Skeletal muscle cell (primary cell): ENCODE data around the gene SIAH3.

Experiments used
- DNase-seq: peaks from one replicate; pipeline ENCODE4 v3.0.0-alpha.2; 2010; ENCODE audit warnings: low read depth
- H3K4me3 ChIP-seq: 2 replicates; pipeline ENCODE4 v1.5.1; 2011; ENCODE audit warnings: low read depth, mild to moderate bottlenecking, control low read depth, low read length, moderate library complexity

Gene SIAH3

GRCh38 chr13:45865414-45865813, 13.9 kb upstream of the SIAH3 start:
- no peak overlapping the region for H3K4me3 ChIP-seq
- DNase-seq, result no peak

GRCh38 chr13:45863709-45864590, 12.4 kb upstream of the SIAH3 start:
- DNase-seq, result no peak
- H3K4me3 ChIP-seq, result no peak overlapping the region

GRCh38 chr13:45861322-45861721, 9.8 kb upstream of the SIAH3 start:
- H3K4me3 ChIP-seq, result no peak overlapping the region
- DNase-seq, result peak; percentile 14

GRCh38 chr13:45860240-45860639, 8.7 kb upstream of the SIAH3 start:
- no peak for DNase-seq
- no peak overlapping the region for H3K4me3 ChIP-seq

DNA sequence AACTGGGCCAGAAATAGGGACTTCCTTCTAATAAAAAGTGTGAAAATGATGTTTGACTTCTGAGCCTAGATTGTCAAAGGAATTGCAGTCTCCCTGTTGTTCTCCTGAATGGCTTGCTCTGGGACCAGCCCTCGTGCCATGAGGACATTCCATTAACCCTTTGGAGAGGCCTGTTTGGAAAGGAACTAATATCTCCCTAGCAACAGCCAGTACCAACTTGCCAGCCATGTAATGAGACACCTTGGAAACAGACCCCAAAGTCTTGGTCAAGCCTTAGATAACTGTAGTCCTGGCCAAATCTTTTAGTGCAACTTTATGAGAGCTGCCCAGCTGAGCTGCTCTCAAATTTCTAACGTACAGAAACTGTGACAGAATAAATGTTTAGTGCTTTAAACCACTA, 8.2 kb upstream of the SIAH3 start:
- no peak for DNase-seq
- H3K4me3 ChIP-seq, result no peak overlapping the region

GRCh38 chr13:45852494-45852893, 941 bp upstream of the SIAH3 start:
- no peak for DNase-seq
- no peak overlapping the region for H3K4me3 ChIP-seq

- no peak for DNase-seq
- H3K4me3 ChIP-seq, result no peak overlapping the region
Observed at GRCh38 chr13:45851956-45852355, 403 bp upstream of the SIAH3 start.

GRCh38 chr13:45850027-45850613, 1.4 kb downstream of the SIAH3 start:
- H3K4me3 ChIP-seq, result no peak overlapping the region
- DNase-seq, result no peak

DNA sequence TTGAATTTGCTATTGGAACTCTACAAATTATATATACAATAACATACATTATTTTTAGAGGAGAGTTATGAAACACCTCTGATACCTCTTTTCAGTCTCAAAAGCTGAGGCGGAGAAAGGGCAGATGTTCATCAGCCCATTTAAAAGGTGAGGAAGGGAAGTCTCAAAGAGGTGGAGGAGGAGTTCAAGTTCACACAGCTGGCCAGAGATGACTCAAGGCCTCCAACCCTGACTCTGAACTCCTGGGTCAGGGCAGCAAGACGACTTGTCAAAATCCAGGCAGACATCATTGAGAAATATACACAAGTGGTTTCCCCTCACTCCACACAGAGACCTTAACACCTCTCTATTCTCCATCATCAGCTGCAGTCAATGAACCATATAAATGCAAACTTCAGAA, 2.1 kb downstream of the SIAH3 start:
- H3K4me3 ChIP-seq, result no peak overlapping the region
- no peak for DNase-seq

- DNase-seq, result no peak
- no peak overlapping the region for H3K4me3 ChIP-seq
Observed at GRCh38 chr13:45847554-45848224, 3.9 kb downstream of the SIAH3 start.

- no peak overlapping the region for H3K4me3 ChIP-seq
- no peak for DNase-seq
Observed at GRCh38 chr13:45846681-45847080, 4.9 kb downstream of the SIAH3 start.

GRCh38 chr13:45838171-45838745, 13.3 kb downstream of the SIAH3 start:
- no peak for DNase-seq

GRCh38 chr13:45837111-45837510, 14.4 kb downstream of the SIAH3 start:
- no peak for DNase-seq
- no peak overlapping the region for H3K4me3 ChIP-seq

More at GRCh38 chr13:45838171-45838745, 13.3 kb downstream of the SIAH3 start:
- no peak overlapping the region for H3K4me3 ChIP-seq

DNA sequence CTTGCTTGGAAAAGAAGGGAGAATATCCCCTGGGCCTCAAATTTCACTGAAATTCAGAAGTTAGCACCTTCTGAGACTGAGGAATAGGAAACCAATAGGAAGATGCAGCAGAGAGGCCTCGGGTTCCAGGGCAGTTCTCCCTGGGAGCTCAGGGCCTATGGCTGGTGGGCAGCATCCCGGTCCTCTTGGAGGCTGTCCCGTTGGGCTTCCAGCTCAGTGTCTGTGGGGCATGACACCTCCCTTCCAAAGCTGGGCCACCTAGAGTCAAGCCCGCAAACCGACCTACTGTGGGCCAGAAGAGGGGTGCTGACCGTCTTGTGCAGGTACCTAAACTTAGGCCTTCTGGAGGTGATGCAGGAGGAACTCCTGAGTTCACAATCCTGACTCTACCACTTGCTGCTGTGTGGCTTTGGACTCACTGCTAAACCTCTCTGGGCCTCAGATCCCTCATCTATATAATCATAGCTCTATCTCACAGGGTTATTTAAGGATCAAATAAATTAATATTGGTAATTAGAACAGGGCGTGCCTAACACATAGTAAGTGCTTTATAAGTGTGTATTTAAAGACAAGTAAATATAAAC, 17.1 kb downstream of the SIAH3 start:
- H3K4me3 ChIP-seq, result no peak overlapping the region
- DNase-seq, result no peak

GRCh38 chr13:45833663-45834375, 17.7 kb downstream of the SIAH3 start:
- no peak overlapping the region for H3K4me3 ChIP-seq
- DNase-seq, result peak; percentile 11

DNA sequence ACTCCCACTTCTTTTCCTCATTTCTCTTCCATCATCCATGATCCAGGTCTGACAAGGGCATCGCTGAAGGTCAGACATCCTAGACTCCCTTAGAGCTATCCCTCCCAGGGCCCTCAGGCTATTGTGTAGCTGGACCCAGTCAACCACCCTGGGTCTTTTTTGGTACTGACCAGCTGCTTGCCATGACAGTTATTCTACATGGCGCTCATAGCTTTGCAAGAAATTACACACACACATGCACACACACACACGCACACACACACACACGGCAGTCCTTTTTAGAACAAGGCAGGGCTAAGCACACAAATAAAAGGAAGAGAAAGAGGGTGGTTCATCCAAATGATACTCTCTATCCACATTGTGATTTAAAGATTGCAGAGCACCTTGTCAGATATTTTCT, 18.3 kb downstream of the SIAH3 start:
- H3K4me3 ChIP-seq, result no peak overlapping the region
- no peak for DNase-seq

GRCh38 chr13:45831851-45832250, 19.7 kb downstream of the SIAH3 start:
- no peak for DNase-seq
- no peak overlapping the region for H3K4me3 ChIP-seq

GRCh38 chr13:45830121-45830520, 21.4 kb downstream of the SIAH3 start:
- H3K4me3 ChIP-seq, result no peak overlapping the region
- no peak for DNase-seq

DNA sequence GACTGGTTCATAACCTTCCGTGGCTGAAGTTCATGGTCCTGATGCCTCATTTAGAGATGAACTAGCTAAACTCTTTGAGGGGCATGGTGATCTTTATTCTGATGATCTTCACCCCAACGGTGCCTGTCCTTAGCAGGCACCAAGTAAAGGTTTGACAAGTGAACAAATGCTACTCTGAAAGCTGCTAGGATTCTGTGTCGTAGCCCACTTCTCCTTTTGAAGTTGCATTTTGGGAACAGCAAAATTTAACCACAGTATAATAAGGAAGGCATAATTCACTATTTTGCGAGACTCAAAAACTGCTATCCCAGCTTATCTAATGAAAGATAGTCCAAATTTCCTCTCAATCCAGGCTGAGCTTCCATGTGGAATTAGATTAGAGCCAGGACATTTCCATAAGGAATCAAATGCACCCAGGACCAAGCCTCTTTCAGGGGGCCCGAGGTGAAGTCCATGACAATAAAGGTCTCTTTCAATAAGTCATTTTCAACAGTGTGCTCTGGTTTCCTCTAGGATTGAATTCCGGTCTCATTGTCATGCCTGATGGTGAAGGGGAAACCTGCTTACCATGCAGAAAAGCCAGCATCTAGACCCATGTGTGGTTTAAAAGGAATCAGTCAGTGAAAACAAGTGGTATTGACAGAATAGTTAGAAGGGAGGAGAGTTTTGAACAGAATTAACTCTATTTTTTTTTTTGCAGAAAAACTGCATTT, 23.1 kb downstream of the SIAH3 start:
- DNase-seq, result no peak
- H3K4me3 ChIP-seq, result no peak overlapping the region
